B cell (primary cell): ENCODE data around the gene HOGA1.

ENCODE experiments used
- CTCF ChIP-seq: fragments of 200-600 bp; IDR thresholded peaks from one replicate; pipeline ENCODE4 v1.8.0; 2022; ENCODE audit warnings: antibody characterized with exemption, mild to moderate bottlenecking
- EZH2 ChIP-seq: IDR thresholded peaks from 2 replicates; pipeline ENCODE4 v1.6.1; 2012; ENCODE audit warnings: borderline replicate concordance, low read depth, mild to moderate bottlenecking, moderate library complexity, low read length; ENCODE audit not compliant: insufficient read depth, poor library complexity, severe bottlenecking

- TF ChIP-seq CTCF (no peak), EZH2 (no peak)
Measured at GRCh38 chr10:97608991-97609561, 24.9 kb downstream of the HOGA1 start.
